Measurements from ENCODE around the gene TMEM108.

Gene TMEM108

GRCh38 chr3:133292296-133292695 is 254.1 kb downstream of the TMEM108 start:
- no peak for DNase-seq

- no peak for DNase-seq
Observed at GRCh38 chr3:133293397-133294110, 255.4 kb downstream of the TMEM108 start.

- DNase-seq, result no peak
Observed at GRCh38 chr3:133294253-133294652, 256.1 kb downstream of the TMEM108 start.

GRCh38 chr3:133295199-133295901 is 257.2 kb downstream of the TMEM108 start:
- DNase-seq, result no peak

DNA sequence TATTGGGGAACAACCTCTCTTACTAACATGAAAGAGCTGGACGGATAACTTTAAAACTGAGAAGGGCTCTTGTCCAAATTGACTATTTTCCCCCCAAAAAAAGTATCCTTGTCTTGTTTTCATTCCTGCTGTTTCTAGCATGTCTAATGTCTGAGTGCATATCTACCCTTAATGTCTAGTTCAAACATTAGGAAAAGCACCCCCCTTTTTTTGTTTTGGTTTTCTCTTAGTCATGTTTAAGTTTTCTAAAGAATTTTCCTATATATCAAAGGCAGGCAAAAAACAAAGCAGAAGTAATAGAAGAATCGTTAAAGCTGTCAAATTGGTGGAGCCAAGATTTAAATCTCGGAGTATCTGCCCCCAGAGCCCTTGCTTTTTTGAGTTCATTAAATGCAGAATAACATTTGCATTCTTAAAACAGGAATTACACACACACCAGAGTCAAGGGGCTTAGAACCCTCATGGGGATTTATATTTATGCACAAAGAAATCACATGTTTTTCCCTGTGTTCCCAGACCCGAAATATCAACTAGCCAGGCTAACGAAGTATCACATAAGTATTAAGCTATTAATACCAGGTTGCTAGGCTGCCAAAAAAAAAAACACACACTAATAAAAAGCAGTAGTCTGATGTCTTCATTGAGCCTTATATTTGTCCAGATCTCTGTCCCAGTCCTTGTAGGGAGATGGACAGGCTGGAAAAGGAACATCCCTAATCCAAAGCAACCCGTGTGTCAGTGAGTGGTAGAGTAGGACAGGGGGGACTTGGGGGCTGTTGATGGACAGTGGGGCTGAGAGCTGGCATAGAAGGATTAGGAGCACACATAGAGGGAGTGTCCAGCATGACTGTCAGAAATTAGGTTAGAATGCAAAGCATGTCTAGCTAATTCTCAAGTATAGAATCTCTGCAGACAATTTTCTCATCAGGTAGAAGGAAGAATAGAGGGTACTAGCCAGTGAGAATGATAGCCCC is 258.0 kb downstream of the TMEM108 start:
- DNase-seq, result no peak

DNA sequence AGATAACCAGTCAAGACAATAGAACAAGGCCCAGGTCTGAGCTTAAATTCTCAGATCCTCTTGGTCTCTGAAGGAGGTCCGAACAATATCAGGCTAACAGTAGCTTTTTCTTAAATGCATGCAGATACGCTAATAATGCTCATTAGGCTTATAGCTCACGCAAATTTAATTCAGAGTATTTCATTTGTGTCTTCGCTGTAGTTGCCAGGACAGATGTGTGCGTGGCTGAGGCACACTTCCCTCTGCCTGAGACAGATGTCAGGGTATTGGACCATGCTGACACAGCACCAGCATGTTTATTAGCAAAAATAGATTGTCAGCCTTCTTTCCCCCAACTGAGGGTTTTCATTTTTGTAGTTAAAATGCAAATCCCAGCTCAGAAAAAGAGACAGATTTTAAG is 258.8 kb downstream of the TMEM108 start:
- no peak for DNase-seq

- DNase-seq, result no peak
Observed at GRCh38 chr3:133300102-133300501, 261.9 kb downstream of the TMEM108 start.

DNA sequence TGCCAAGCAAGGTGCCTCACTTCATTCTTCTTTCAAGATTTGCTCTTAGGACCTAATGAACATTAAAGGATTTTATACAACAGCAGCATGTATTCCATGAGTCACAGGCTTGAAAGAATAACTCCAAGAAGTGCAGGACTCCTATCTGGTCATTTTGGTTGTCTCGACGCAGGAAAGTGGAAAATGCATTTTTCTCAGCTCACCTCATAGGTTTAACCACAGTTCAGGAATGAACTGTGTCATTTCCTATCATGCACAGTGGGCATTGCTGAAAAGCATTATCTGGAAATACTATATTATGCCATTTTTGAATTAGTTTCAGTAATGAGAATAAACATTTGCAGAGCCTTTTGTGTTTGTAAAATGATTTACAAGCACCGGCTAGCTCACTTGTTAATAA is 263.0 kb downstream of the TMEM108 start:
- no peak for DNase-seq

DNA sequence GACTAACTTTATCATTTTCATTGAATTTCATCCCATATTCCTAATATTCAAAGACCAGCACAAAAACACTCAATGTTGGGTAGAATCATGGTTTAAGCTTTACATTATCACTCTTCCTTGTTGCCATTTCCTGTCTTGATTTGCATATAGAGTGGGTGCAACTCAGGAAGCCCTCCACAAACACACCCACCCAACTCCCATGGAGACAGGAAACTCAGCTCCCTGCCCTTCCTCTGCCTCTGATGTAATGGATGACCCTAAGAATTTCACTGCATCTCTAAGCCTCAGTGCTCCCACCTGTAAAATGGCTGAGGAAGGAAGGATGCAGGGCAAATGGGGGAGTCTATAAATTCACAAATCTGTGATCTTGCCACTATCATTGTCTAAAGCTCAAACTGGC is 263.5 kb downstream of the TMEM108 start:
- no peak for DNase-seq

DNA sequence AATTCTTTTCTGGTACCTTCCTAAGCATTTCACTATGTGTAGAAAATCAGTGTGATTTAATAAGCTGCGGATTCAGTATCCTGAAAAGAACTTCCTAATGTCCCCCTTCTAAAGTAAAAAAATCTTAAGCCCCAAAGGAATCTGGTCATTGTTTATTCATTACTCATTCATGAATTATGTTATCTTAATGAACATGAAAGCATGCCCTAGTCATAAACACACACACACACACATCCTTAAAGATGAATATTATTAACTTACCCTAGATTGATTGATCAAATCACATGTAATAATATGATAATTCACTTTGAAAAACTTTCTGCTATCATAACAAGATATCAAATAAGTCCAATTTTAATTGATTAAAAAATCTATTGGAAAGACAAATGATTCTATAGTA is 265.2 kb downstream of the TMEM108 start:
- DNase-seq, result no peak

DNA sequence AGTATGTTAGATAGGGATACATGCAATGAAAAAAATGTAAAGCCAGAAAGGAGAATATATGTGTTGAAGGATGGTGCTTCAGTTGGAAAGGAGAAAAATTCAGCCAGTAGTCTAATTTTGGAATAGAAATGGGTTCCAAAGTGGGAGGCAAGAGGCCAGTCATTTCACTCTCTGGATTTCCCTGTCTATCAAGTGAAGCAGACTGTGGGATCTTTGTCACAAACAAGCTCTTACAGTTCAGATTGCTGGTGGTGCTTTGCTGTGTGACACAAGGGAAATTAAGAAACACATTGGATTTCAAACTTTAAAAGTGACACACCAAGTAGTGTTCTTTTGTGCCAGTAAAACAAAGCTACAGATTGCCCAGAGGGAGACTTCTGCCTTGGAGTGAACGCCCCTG is 279.7 kb downstream of the TMEM108 start:
- DNase-seq, result no peak

DNA sequence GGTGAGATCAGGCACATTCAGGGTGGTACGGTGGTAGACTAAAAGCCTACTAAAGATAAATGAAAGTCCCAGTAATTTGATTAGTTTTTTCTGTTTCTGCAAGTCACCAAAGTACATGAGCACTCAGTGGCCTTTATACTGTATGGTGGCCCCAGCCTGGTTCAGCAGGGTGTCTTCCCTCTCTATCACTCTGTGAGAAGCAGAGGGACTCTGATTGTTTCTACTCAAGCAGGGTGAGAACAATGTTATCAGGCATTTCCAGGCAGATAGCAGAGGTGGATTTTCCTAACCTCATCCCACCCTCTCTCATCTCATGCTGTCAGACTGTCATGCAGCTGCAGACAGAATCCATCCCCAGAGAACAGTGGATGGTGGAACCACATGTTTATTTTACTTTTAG is 290.2 kb downstream of the TMEM108 start:
- DNase-seq, result no peak

GRCh38 chr3:133329626-133330025 is 291.4 kb downstream of the TMEM108 start:
- no peak for DNase-seq

GRCh38 chr3:133330065-133330464 is 291.9 kb downstream of the TMEM108 start:
- DNase-seq, result no peak

- DNase-seq, result no peak
Observed at GRCh38 chr3:133330522-133330921, 292.3 kb downstream of the TMEM108 start.

GRCh38 chr3:133354721-133355120 is 316.5 kb downstream of the TMEM108 start:
- no peak for DNase-seq

DNA sequence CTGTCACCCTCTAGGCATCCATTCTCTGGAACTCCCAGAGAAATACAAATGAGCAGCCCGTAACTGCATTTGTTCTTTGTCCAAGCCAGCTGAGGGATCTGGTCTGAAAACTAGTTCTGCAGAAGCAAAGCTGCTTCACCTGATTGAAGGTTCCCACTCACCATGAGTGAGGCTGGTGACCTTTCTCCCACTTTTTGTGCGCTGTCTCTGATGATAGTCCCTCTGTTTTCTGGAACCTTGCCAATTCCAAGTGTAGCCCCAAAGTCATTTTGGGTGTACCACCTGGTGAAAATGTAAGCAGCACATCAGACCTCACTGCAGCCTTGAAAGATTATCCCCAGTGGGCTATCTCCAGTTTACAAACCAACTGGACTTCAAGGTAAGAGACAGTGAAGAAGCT is 322.3 kb downstream of the TMEM108 start:
- no peak for DNase-seq

DNA sequence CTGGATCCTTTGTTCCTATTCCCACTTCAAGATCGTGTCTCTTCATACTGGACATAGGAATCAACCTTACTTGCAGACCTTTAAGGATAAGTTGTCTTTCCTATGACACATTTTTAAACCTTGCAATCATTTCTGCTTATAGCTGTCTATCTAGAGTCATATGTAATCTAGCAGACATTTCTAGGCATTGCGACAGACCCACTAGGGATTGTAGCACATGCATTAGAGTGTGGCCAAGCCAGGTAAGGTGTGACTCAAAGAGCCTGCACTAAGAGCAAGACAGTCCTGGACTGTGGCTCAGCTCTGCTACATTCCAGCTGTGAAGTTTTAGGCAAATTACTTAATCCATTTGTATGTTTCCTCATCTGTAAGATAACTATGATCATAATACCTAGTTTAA is 322.8 kb downstream of the TMEM108 start:
- no peak for DNase-seq

DNA sequence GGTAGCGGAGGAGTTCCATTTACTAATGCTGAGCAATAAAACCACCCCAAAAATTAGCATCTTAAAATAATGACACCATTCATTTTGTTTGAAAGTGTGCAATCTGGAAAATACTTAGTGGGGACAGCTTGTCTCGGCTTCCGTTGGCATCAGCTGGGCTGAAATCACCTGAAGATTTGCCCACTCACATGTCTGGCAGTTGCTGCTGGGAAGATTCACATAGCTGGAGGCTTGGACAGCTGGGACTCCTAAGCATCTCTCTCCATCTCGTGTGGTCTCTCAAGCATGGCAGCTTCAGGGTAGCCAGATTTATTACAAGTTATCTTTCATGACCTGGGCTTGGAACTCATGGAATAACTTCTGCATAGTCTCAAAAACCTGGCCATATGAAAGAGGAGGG is 323.2 kb downstream of the TMEM108 start:
- DNase-seq, result no peak

DNA sequence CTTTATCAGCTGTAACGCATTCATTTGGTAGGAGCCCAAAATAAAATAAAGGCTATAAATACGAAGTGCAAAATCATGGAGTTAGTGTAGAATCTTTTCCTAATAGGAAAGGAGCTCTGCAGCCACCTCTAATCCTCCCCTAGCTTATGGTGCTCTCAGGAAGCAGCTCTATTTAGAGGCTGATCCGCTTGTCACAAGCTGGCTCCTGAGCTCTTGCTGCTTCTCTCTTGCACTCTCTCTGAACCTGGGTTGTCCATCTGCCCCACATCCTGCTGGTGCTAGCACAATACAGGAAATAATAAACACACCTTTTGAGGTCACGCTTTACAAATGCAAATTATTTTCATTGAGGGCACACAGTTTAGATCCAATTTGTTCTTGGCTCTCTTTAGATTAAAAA is 324.3 kb downstream of the TMEM108 start:
- peak; percentile 15 for DNase-seq

DNA sequence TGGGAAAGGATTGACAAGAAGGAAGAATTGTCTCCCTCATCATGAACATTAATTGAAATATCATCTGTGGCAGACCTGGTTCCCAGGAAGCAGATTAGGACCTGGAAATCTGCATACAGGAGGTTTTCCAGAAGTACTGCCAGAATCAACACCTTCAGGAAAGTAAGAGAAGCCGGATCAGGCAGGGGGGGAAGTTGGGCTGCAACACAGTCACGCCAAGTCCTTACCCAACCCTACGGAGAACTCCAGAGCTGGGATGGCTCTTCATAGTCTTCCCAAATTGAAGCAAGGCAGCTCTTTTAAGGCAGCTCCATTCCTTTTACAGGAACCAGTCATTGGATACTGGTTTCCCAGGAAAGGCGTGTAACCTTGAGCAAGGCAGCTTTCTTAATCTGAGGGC is 326.5 kb downstream of the TMEM108 start:
- DNase-seq, result no peak

DNA sequence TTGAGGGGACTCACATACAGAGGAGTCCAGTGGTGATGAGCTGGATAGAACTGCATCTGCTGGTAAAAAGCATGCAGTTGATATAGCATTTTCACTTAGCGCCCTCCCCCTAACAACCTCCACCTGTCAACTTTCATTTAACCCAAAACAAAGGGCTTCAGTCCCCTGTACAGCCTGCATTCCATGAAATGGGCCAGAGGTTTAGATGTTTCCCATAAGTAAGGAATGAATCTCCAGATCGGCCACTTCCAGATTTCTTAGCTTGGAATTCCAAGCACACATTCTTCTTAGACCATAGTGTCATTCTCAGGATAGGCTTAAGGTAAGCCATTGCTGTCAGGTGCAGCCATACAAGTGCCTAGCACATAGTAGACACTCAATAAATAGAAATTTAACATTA is 328.7 kb downstream of the TMEM108 start:
- no peak for DNase-seq

- no peak for DNase-seq
Observed at GRCh38 chr3:133367403-133367802, 329.2 kb downstream of the TMEM108 start.

GRCh38 chr3:133367956-133368355 is 329.8 kb downstream of the TMEM108 start:
- no peak for DNase-seq
